ENCODE measurements around the gene COPZ2. TPM values are rescaled to one million over a fixed set of nuclear protein-coding genes. Genes with fewer than 3 reads are reported as not detected.
A peak's percentile ranks its signal among the peaks of the same experiment; 100 is the strongest.

COPZ2 gene
- total RNA-seq, 1 donor from 2014 or later = 8.0 TPM

- H3K4me3 ChIP-seq (ENCODE audit: low read depth, low read length) = no peak overlapping the region
- DNase-seq (ENCODE audit: low read depth) = no peak
- TF ChIP-seq CTCF (conservative IDR thresholded peaks at IDR 0.05; ENCODE audit: low read depth, low read length) = no peak
These were observed 53.9 kb downstream of the COPZ2 start for GRCh38 chr17:47983492-47984223.

GRCh38 chr17:47982645-47983390, 54.8 kb downstream of the COPZ2 start:
- no peak for TF ChIP-seq CTCF (conservative IDR thresholded peaks at IDR 0.05; ENCODE audit: low read depth, low read length)
- DNase-seq (ENCODE audit: low read depth) = no peak
- no peak overlapping the region for H3K4me3 ChIP-seq (ENCODE audit: low read depth, low read length)

GRCh38 chr17:47982091-47982617, 55.4 kb downstream of the COPZ2 start:
- no peak overlapping the region for H3K4me3 ChIP-seq (ENCODE audit: low read depth, low read length)
- TF ChIP-seq CTCF (conservative IDR thresholded peaks at IDR 0.05; ENCODE audit: low read depth, low read length) = no peak
- DNase-seq (ENCODE audit: low read depth) = no peak

GRCh38 chr17:47981462-47981861, 56.1 kb downstream of the COPZ2 start:
- H3K4me3 ChIP-seq (ENCODE audit: low read depth, low read length) = no peak overlapping the region
- TF ChIP-seq CTCF (conservative IDR thresholded peaks at IDR 0.05; ENCODE audit: low read depth, low read length) = no peak
- DNase-seq (ENCODE audit: low read depth) = no peak

GRCh38 chr17:47980541-47980940, 57.1 kb downstream of the COPZ2 start:
- H3K4me3 ChIP-seq (ENCODE audit: low read depth, low read length) = no peak overlapping the region
- TF ChIP-seq CTCF (conservative IDR thresholded peaks at IDR 0.05; ENCODE audit: low read depth, low read length) = no peak
- no peak for DNase-seq (ENCODE audit: low read depth)

- peak; percentile 79 for TF ChIP-seq CTCF (conservative IDR thresholded peaks at IDR 0.05; ENCODE audit: low read depth, low read length)
- H3K4me3 ChIP-seq (ENCODE audit: low read depth, low read length) = no peak overlapping the region
- DNase-seq (ENCODE audit: low read depth) = no peak
These were observed 59.3 kb downstream of the COPZ2 start for GRCh38 chr17:47978324-47978723.

Other genes starting within 250 kb of the COPZ2 start
- 6.9 and 8.4 TPM in 2 replicates for gene OSBPL7, start 216.0 kb downstream of the COPZ2 start, total RNA-seq
- gene MRPL10, start 206.3 kb downstream of the COPZ2 start, total RNA-seq = 40.6 and 51.3 TPM in 2 replicates
- gene LRRC46, start 206.1 kb downstream of the COPZ2 start, total RNA-seq = not detected in 2 replicates
- 21.2 and 24.5 TPM in 2 replicates for gene SCRN2, start 196.5 kb downstream of the COPZ2 start, total RNA-seq
- 1.8 and 2.0 TPM in 2 replicates for gene SP6, start 186.6 kb downstream of the COPZ2 start, total RNA-seq
- gene SP2, start 141.6 kb downstream of the COPZ2 start, total RNA-seq = 2.1 and 5.4 TPM in 2 replicates
- 39.5 and 47.6 TPM in 2 replicates for gene PNPO, start 96.2 kb downstream of the COPZ2 start, total RNA-seq
- 3.5 and 3.8 TPM in 2 replicates for gene PRR15L, start 79.9 kb downstream of the COPZ2 start, total RNA-seq
- 71.0 and 111 TPM in 2 replicates for gene CDK5RAP3, start 66.7 kb downstream of the COPZ2 start, total RNA-seq
- gene NFE2L1, start 10.6 kb upstream of the COPZ2 start, total RNA-seq = 69.1 and 79.6 TPM in 2 replicates
- 99.7 and 105 TPM in 2 replicates for gene CBX1, start 63.7 kb upstream of the COPZ2 start, total RNA-seq
- gene SNX11, start 70.0 kb upstream of the COPZ2 start, total RNA-seq = 11.6 and 18.5 TPM in 2 replicates

All from epithelial cell of proximal tubule (primary cell).